GM12891 (cell line): ENCODE data around the gene CCDC33.
"Not testable (repeated sequence)": the region's sequence is repeated elsewhere in the genome, so short reads cannot be mapped to it uniquely, and the experiment has no call there.

Experiments
- DNase-seq: peaks from one replicate; pipeline ENCODE4 v3.0.0; 2011; ENCODE audit warnings: low spot score; ENCODE audit not compliant: insufficient read length
- FAIRE-seq: peaks from 2 replicates; lab custom pipeline; 2011; peaks lifted over from hg19 to GRCh38; lab: Jason Lieb, UNC
- PAX5 ChIP-seq: IDR thresholded peaks from 2 replicates; pipeline ENCODE4 v1.6.1; 2011; ENCODE audit warnings: low read length, moderate library complexity, mild to moderate bottlenecking; ENCODE audit not compliant: insufficient read depth, severe bottlenecking
- POLR2A ChIP-seq: IDR thresholded peaks from 2 replicates; pipeline ENCODE4 v1.6.1; 2011; ENCODE audit warnings: low read depth, low read length, control low read depth
- POLR2AphosphoS5 ChIP-seq: IDR thresholded peaks from 2 replicates; pipeline ENCODE4 v1.6.1; 2011; ENCODE audit warnings: low read depth, low read length, control low read depth
- POU2F2 ChIP-seq: IDR thresholded peaks from 2 replicates; pipeline ENCODE4 v1.6.1; 2011; ENCODE audit warnings: low read depth, mild to moderate bottlenecking, control low read depth, low read length, moderate library complexity
- SPI1 ChIP-seq: IDR thresholded peaks from 2 replicates; pipeline ENCODE4 v1.6.1; 2011; ENCODE audit warnings: low read depth, low read length, control low read depth
- TAF1 ChIP-seq: IDR thresholded peaks from 2 replicates; pipeline ENCODE4 v1.6.1; 2011; ENCODE audit warnings: low read depth, low read length, control low read depth

The CCDC33 gene

DNA sequence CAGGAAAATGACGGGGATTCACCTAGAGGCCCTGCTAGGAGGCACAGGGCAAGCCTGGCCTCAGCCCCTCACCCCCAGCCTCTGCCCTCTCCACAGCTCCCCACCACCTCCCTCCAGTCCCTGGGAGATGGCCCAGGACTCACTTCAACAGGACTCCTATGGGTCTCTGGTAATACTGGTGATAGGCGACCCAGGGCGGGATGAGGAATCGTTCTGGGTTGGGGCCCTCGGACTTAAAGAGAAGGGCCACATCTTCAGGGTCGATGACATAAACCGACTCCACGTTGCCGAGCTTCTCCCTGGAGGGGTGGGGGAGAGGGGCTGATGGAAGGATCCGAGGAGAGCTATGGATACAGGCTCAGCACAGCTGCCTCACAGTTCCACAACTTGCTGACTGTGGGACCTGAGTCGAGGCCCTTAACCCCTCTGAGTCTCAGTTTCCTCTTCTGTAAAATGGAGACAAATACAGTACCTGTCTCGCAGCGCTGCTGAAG lies 111.7 kb downstream of the CCDC33 start:
- no peak for FAIRE-seq
- DNase-seq = no peak
- TF ChIP-seq TAF1 = no peak
- TF ChIP-seq POU2F2 = no peak
- TF ChIP-seq POLR2AphosphoS5 = no peak
- TF ChIP-seq POLR2A = no peak
- TF ChIP-seq PAX5 = no peak
- TF ChIP-seq SPI1 = no peak

DNA sequence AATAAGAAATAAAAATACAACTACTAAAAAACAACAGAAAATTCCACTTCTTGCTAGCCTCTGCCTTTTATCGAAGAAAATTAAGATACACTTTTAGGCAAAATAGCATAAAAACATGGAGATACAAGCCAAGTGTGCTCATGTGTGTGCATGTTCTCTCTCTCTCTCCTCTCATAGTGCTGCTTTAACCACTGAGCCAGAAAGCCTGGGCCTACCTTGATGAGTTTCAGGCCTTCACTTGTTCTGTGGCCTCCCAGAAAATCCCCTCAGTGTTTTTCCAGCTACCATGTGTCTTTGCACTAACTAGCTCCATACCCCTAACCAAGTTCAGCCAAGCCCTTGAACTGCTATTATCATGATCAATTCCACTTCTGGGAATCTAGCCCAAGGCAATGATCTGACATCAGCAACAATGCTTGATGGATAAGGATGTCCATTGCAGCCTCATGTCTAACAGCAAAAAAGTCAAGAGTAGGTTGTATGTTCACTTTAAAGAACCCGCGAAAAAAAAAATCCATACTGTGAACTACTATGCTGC lies 113.2 kb downstream of the CCDC33 start:
- DNase-seq (no peak), FAIRE-seq (no peak)
- TF ChIP-seq POLR2AphosphoS5 = no peak
- no peak for TF ChIP-seq TAF1
- TF ChIP-seq SPI1 = no peak
- no peak for TF ChIP-seq POLR2A
- no peak for TF ChIP-seq POU2F2
- no peak for TF ChIP-seq PAX5

DNA sequence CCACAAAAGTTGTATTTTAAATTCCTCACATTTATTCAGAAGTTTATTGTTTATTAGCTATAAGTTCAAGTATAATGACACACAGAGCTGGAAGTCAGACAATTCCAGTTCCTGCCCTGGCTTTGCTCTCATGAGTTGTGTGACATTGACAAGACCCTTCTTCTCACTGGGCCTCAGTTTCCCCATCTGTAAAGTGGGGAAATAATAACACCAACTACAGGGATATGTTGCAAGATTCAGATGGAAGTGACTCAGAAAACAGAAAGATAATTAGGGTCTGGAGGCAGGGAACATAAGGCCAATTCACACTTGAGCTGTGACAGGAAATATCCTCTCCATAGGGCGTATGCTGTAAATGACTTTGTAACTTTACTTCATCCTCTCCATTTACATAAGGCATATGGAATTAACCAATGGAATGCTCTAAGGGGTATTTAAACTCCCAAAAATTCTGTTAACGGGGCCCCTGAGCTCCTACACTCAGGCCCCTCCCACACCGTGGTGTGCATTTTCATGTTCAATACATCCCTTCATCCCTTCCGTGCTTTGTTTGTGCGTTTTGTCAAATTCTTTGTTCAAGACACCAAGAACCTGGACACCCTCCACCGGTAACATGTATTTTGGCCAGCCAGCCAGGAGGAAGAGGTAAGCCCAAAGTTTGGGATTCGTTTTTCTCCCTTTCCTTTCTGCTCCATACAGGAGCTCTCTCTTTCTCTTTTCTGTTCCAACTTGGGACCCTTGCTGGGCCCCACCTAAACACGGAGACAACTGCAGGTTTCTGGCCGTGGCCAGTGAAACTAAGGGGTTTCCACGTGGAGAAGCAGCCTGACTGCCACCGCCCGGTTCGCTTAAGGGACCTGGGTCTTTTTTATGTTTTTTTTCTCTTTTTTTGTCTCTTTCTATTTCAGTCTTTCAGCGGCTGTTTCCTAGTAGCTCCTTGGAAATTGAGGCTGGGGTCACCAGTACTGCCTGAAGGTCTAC lies 114.5 kb downstream of the CCDC33 start:
- no peak for FAIRE-seq

DNA sequence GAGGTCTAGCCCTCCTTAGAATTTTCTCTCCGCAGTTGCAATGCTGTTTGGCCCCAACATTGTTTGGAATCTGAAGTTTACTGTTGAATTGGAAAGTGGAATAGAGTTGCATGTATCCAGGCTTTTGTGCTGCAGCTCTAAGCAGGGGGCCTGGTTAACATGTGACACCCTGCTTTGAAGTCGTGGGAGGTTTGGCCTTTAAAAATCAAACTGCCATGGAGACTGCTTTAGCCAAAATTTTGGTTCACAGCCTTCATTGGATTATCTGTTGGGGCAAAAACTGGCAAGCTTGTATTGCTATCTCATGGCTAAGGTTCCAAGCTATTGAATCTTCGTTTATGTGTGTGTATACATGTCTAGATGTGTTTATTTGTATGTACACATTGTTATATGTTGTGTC lies 115.5 kb downstream of the CCDC33 start:
- DNase-seq = no peak
- no peak for FAIRE-seq
- TF ChIP-seq POU2F2 (no peak), POLR2A (no peak)

More for the DNA sequence above, 114.5 kb downstream of the CCDC33 start:
- TF ChIP-seq POLR2A = no peak
- TF ChIP-seq POU2F2 = no peak
- no peak for TF ChIP-seq TAF1
- TF ChIP-seq POLR2AphosphoS5 = no peak
- no peak for TF ChIP-seq PAX5
- TF ChIP-seq SPI1 = no peak
- no peak for DNase-seq

DNA sequence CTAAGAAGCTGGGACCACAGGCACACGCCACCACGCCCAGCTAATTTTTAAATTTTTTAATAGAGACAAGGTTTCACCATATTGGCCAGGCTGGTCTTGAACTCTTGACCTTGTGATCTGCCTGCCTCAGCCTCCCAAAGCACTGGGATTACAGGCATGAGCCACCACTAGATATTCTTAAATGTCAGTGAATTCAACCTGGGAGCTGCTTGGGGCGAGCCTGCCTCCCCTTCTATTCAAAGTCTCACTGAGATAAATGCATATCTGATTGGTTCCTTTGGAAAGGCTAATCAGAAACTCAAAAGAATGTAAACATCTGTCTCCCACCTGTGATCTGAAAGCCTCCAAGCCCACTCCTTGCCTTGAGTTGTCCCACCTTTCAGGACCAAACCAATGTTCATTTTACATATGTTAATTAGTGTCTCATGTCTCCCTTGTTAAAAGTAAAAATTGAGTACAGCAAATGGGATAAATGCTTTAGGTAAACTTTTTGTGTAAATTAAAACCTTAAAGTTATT lies 116.3 kb downstream of the CCDC33 start:
- TF ChIP-seq POU2F2 = no peak
- no peak for TF ChIP-seq POLR2AphosphoS5
- TF ChIP-seq SPI1 = no peak
- no peak for TF ChIP-seq TAF1
- TF ChIP-seq PAX5 = no peak
- TF ChIP-seq POLR2A = no peak
- DNase-seq = no peak
- no peak for FAIRE-seq

DNA sequence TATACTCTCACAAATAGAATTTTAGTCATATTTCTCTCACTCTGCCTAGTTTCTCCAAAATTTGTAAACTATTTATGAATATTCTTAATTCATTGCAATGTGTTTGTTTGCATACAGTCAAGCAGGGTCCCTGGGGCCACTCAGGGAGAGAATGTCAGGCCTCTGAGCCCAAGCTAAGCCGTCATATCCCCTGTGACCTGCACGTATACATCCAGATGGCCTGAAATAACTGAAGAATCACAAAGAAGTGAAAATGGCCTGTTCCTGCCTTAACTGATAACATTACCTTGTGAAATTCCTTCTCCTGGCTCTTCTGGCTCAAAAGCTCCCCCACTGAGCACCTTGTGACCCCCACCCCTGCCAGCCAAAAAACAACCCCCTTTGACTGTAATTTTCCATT lies 117.9 kb downstream of the CCDC33 start:
- not testable (repeated sequence) for FAIRE-seq

DNA sequence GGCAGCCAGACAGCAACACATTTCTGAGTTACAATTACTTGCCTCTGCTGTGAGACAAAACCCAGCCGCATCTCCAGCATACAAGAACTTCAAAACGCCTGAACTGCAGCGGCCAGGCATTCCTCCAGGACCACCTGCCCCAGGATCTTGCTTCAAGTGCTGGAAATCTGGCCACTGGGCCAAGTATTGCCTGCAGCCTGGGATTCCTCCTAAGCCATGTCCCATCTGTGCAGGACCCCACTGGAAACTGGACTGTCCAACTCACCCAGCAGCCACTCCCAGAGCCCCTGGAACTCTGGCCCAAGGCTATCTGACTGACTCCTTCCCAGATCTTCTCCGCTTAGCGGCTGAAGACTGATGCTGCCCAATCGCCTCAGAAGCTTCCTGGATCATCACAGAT lies 119.9 kb downstream of the CCDC33 start:
- not testable (repeated sequence) for FAIRE-seq, DNase-seq

More for the DNA sequence above, 117.9 kb downstream of the CCDC33 start:
- DNase-seq = not testable (repeated sequence)

DNA sequence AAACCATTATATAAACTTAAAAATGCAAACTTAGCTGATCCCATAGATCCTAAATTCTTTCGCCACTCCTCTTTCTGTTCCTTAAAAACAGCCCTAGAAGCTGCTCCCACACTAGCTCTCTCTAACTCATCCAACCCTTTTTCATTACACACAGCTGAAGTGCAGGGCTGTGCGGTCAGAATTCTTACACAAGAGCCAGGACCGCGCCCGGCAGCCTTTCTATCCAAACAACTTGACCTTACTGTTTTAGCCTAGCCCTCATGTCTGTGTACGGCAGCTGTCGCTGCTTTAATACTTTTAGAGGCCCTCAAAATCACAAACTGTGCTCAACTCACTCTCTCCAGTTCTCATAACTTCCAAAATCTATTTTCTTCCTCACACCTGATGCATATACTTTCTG lies 121.4 kb downstream of the CCDC33 start:
- not testable (repeated sequence) for FAIRE-seq, DNase-seq

DNA sequence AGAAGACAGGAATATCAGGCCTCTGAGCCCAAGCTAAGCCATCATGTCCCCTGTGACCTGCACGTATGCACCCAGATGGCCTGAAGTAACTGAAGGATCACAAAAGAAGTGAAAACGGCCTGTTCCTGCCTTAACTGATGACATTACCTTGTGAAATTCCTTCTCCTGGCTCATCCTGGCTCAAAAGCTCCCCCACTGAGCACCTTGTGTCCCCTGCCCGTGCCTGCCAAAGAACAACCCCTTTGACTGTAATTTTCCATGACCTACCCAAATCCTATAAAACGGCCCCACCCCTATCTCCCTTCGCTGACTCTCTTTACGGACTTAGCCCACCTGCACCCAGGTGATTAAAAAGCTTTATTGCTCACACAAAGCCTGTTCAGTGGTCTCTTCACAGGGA lies 123.2 kb downstream of the CCDC33 start:
- FAIRE-seq, DNase-seq: not testable (repeated sequence)

DNA sequence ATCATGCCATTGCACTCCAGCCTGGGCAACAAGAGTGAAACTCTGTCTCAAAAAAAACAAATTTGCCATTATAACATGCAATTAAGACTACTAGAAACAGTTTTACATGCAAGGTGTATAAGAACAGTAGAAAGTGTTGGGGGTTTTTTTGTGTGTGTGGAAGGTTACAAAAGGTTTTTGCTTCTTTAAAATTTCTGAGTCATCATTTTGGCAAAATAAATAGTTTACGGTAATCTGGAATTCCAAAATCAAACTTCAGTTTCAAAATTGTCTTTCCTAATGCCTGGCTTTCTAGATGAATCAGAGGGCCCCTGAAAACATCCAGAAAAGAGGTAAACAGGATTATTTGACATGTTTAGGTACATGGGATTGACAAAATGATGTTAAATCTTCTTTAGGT lies 124.7 kb downstream of the CCDC33 start:
- not testable (repeated sequence) for DNase-seq, FAIRE-seq

DNA sequence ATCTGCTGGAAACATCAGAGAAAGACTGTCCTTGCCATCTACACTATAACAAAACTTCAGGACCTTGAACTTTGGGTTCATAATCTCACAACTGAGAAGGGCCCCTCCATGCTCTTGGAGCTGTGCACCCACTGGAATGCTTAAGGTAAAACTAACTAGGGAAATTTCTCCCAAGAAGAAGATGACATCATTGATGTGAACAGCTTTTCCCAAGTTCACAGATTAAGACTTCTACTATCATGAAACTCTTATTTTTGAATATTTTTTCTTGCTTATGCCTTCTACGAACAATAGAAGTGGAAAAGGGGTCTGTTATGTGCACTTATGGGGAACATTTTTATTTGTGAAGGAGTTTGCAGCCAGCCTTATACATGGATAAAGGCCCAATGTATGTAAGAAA lies 126.4 kb downstream of the CCDC33 start:
- no peak for FAIRE-seq
- DNase-seq = no peak
- no peak for TF ChIP-seq SPI1
- no peak for TF ChIP-seq TAF1
- no peak for TF ChIP-seq PAX5
- no peak for TF ChIP-seq POLR2AphosphoS5
- TF ChIP-seq POLR2A = no peak
- no peak for TF ChIP-seq POU2F2
